Bronchial epithelial cell (primary cell): Measurements from ENCODE around the gene SKP1. TPM values are rescaled to one million over a fixed set of nuclear protein-coding genes. Genes with fewer than 3 reads are reported as not detected.
"Not testable (repeated sequence)": the region's sequence is repeated elsewhere in the genome, so short reads cannot be mapped to it uniquely, and the experiment has no call there.

Source experiments
- DNase-seq: peaks from one replicate; pipeline ENCODE4 v3.0.0-alpha.2; 2010; ENCODE audit warnings: low read depth
- FAIRE-seq: peaks from 2 replicates; lab custom pipeline; 2011; peaks lifted over from hg19 to GRCh38; lab: Jason Lieb, UNC
- H3K27me3 ChIP-seq: 2 replicates; pipeline ENCODE4 v1.5.1; 2011; ENCODE audit warnings: low read length; ENCODE audit not compliant: control insufficient read depth, insufficient read depth
- H3K36me3 ChIP-seq: 2 replicates; pipeline ENCODE4 v1.5.1; 2011; ENCODE audit warnings: low read length; ENCODE audit not compliant: control insufficient read depth, insufficient read depth
- H3K4me3 ChIP-seq: 2 replicates; pipeline ENCODE4 v1.5.1; 2011; ENCODE audit warnings: mild to moderate bottlenecking, low read depth, low read length, control low read depth
- total RNA-seq: library from RNA; depleted of rRNA; stranded (reverse); fragments of >200 nt; gene quantifications from 2 replicates; pipeline ENCODE4 v1.2.1, GENCODE V29; 2014
- TF ChIP-seq, protein P1 (sequence below): IDR thresholded peaks from 2 replicates; pipeline ENCODE4 v1.5.1; 2011; ENCODE audit warnings: mild to moderate bottlenecking, moderate library complexity, low read length, control low read depth, inconsistent platforms; ENCODE audit not compliant: insufficient read depth, severe bottlenecking

SKP1 gene
- total RNA-seq, 1 donor from 2014 or later: 157 TPM

DNA sequence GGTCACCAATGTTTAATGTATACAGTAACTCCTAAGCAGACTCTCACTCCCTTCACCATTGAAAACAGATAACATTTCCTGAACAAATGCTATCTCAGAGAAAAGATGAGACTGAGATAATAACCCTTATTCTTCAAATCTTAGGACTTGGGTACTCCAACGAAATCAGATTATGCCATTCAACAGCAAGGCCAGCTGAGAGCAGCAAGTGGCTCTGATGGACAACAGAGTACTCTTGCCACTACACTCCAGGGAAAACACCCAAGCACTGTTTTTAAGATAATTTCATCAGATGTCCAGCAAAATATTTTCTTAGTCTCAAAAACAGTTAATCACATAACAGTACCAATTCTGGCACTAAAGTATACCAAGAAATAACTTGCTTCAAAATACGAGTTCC, 39.0 kb upstream of the SKP1 start:
- TF ChIP-seq, protein P1, sequence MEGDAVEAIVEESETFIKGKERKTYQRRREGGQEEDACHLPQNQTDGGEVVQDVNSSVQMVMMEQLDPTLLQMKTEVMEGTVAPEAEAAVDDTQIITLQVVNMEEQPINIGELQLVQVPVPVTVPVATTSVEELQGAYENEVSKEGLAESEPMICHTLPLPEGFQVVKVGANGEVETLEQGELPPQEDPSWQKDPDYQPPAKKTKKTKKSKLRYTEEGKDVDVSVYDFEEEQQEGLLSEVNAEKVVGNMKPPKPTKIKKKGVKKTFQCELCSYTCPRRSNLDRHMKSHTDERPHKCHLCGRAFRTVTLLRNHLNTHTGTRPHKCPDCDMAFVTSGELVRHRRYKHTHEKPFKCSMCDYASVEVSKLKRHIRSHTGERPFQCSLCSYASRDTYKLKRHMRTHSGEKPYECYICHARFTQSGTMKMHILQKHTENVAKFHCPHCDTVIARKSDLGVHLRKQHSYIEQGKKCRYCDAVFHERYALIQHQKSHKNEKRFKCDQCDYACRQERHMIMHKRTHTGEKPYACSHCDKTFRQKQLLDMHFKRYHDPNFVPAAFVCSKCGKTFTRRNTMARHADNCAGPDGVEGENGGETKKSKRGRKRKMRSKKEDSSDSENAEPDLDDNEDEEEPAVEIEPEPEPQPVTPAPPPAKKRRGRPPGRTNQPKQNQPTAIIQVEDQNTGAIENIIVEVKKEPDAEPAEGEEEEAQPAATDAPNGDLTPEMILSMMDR: no peak
- no peak for FAIRE-seq
- DNase-seq: no peak
- Histone ChIP-seq H3K4me3 (no peak overlapping the region), H3K36me3 (peaks cover under 1% of the 10 kb centered on the region), H3K27me3 (no peaks in the 10 kb centered on the region)

DNA sequence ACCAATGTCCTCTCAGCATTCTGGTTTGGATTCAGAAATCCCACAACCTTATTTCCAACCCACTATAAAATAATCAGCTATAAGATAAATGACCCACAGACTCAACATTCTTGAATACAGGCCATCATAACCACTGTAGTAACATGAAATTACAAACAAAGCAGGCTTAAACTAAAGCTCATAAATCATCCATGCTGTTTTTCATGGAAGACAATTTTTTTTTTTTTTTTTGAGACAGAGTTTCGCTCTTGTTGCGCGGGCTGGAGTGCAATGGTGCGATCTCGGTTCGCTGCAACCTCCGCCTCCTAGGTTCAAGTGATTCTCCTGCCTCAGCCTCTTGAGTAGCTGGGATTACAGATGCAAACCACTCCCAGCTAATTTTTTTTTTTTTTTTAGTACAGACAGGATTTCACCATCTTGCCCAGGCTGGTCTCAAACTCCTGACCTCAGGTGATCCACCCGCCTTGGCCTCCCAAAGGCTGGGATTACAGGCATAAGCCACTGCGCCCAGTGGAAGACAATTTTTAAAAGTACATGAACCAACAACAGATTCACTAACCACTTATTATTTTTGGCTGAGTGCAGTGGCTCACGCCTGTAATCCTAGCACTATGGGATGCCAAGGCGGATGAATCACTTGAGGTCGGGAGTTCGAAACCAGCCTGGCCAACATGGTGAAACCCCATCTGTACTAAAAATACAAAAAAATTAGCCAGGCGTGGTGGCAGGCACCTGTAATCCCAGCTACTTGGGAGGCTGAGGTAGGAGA, 34.7 kb upstream of the SKP1 start:
- H3K27me3 ChIP-seq, FAIRE-seq, H3K4me3 ChIP-seq, H3K36me3 ChIP-seq: not testable (repeated sequence)
- DNase-seq: peak; percentile 15

DNA sequence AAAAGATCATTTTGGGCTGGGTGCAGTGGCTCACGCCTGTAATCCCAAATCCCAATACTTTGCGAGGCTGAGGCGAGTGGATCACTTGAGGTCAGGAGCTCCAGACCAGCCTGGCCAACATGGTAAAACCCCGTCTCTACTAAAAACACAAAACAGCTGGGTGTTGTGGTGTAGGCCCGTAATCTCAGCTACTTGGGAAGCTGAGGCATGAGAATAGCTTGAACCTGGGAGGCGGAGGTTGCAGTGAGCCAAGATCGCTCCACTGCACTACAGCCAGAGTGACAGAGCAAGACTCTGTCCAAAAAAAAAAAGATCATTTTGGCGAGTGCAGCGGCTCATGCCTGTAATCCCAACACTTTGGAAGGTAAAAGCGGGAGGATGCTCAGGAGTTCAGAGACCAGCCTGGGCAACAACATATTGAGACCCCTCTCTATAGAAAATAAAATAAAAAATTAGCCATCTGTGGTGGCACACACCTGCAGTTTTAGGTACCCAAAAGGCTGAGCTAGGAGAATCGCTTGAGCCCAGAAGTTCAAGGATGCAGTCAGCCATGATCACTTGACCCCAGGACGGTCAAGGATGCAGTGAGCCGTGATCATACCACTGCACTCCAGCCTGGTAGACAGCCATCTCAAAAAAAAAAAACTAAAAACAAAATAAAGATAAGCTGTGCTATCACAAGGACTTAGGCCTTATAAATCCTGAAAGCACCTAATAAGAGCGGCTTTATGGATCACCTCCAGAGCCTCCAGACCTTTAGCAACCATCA, 32.9 kb upstream of the SKP1 start:
- no peak for DNase-seq
- H3K27me3 ChIP-seq: no peaks in the 10 kb centered on the region
- no peak for FAIRE-seq
- H3K4me3 ChIP-seq: no peak overlapping the region
- TF ChIP-seq, protein P1: no peak
- no peaks in the 10 kb centered on the region for H3K36me3 ChIP-seq

DNA sequence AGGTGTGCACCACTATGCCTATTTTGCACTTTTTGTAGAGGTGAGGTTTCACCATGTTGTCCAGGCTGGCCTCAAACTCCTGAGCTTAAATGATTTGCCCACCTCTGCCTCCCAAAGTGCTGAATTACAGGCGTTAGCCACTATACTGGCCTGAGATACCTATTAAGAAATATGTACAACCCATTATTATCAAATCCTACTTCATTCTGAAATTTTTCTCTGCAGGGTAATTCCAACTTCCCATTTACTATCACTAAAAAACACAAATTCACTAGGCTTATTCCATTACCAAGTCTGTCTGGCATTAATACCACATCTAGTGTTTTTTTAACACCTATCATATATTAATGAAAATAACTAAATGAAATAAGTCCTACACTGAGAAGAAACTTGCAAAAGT, 30.9 kb upstream of the SKP1 start:
- DNase-seq (no peak), FAIRE-seq (no peak)
- no peaks in the 10 kb centered on the region for H3K27me3 ChIP-seq
- peaks cover 4% of the 10 kb centered on the region for H3K36me3 ChIP-seq
- TF ChIP-seq, protein P1: no peak
- H3K4me3 ChIP-seq: no peak overlapping the region

DNA sequence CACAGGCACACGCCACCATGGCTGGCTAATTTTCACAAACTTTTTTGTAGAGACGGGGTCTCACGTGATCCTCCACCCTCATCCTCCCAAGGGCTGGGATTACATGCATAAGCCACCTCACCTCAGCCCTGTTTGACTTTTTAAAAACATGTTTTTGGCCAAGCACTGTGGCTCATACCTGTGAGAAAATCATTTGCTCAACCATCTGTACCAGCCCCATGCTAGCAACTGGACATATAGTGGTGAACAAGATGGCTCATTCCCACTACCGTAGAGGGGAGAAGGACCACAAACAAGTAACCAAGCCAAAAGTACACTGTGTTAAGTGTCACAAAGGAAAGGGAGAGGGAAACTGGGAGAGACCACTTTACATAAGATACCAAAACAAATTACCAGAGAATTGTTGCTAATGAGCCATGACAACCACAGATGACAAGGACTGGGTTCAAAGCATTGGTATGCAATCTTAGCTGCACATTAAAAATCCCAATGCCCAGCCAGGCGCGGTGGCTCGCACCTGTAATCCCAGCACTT, 29.9 kb upstream of the SKP1 start:
- no peak for FAIRE-seq
- Histone ChIP-seq H3K36me3 (peaks cover 7% of the 10 kb centered on the region), H3K4me3 (no peak overlapping the region), H3K27me3 (no peaks in the 10 kb centered on the region)
- no peak for DNase-seq
- TF ChIP-seq, protein P1: no peak

DNA sequence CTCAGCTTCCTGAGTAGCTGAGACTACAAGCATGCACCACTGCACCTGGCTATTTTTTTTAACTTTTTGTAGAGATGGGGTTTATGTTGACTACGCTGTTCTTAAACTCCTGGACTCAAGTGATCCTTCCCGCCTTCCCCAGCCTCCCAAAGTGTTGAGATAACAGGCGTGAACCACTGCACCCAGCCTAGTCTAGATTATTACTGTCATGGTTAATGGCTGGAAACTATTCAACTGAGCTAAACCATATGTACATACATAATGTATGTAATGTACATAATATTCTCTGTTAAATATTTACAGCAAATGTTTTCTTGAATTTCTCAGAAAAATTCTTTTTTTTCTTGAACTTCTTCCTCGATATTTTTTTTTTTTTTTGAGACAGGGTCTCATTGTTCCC, 27.8 kb upstream of the SKP1 start:
- H3K36me3 ChIP-seq: peaks cover 8% of the 10 kb centered on the region
- no peak for DNase-seq
- FAIRE-seq: no peak
- H3K27me3 ChIP-seq: no peaks in the 10 kb centered on the region
- H3K4me3 ChIP-seq: no peak overlapping the region
- TF ChIP-seq, protein P1: no peak
